H1 (cell line): ENCODE data around the gene LHFPL2. TPM values are rescaled to one million over a fixed set of nuclear protein-coding genes. Genes with fewer than 3 reads are reported as not detected.

Experiments used
- CTCF ChIA-PET: fragments of 300-600 bp; sonication (Branson Sonifier 250); formaldehyde crosslinking; loops from one replicate; lab custom pipeline; 2021; ENCODE audit not compliant: partially characterized antibody; lab: Charles Lee
- POLR2A ChIA-PET: fragments of 300-600 bp; sonication (Branson Sonifier 250); formaldehyde crosslinking; loops from one replicate; lab custom pipeline; 2021; ENCODE audit warnings: inconsistent platforms; ENCODE audit not compliant: partially characterized antibody; lab: Charles Lee
- DNase-seq, 2 experiments: peaks; one replicate each; pipeline versions ENCODE4 v3.0.0 to v3.0.0-alpha.2; 2010 to 2022; ENCODE audit warnings: low spot score in 2 of 2, low read depth in 1 of 2, mixed read lengths in 1 of 2
- FAIRE-seq: peaks from 2 replicates; lab custom pipeline; 2011; peaks lifted over from hg19 to GRCh38; lab: Jason Lieb, UNC
- H2AFZ ChIP-seq: 2 replicates; pipeline ENCODE4 v1.8.1; 2012; ENCODE audit warnings: low read length, inconsistent platforms
- H2AK5ac ChIP-seq: 2 replicates; pipeline ENCODE4 v1.6.1; 2013; ENCODE audit warnings: low read depth, low read length
- H2BK120ac ChIP-seq: replicated peaks from 2 replicates; pipeline ENCODE3; 2013; ENCODE audit warnings: low read depth, low read length, inconsistent platforms
- H2BK12ac ChIP-seq: 2 replicates; pipeline ENCODE4 v1.6.1; 2013; ENCODE audit warnings: low read depth, low read length
- H2BK15ac ChIP-seq: 2 replicates; pipeline ENCODE4 v1.6.1; 2013; ENCODE audit warnings: low read length
- H2BK20ac ChIP-seq: 2 replicates; pipeline ENCODE4 v1.6.1; 2013; ENCODE audit warnings: low read length
- H2BK5ac ChIP-seq: 2 replicates; pipeline ENCODE4 v1.6.1; 2013; ENCODE audit warnings: low read depth, low read length
- H3K14ac ChIP-seq: 2 replicates; pipeline ENCODE4 v1.6.1; 2013; ENCODE audit warnings: inconsistent platforms; ENCODE audit not compliant: insufficient read length
- H3K18ac ChIP-seq: 2 replicates; pipeline ENCODE4 v1.6.1; 2013; ENCODE audit warnings: low read length; ENCODE audit errors: extremely low read depth
- H3K23ac ChIP-seq: 2 replicates; pipeline ENCODE4 v1.6.1; 2013; ENCODE audit warnings: inconsistent platforms; ENCODE audit not compliant: insufficient read length
- H3K23me2 ChIP-seq: 2 replicates; pipeline ENCODE4 v1.6.1; 2013; ENCODE audit warnings: low read depth, low read length
- H3K27ac ChIP-seq: 2 replicates; pipeline ENCODE4 v1.6.1; 2011; ENCODE audit warnings: low read depth, low read length, inconsistent platforms
- H3K27me3 ChIP-seq, 4 experiments: replicated peaks in 1 of 4; 1 replicate in 1 of 4; 2 replicates in 3 of 4; pipeline versions ENCODE4 v1.6.1 to v1.8.1; 2011 to 2013; ENCODE audit warnings: low read length in 3 of 4, mild to moderate bottlenecking in 3 of 4, inconsistent platforms in 2 of 4, mixed read lengths in 2 of 4, moderate library complexity in 1 of 4; ENCODE audit not compliant: control insufficient read depth in 3 of 4, insufficient read depth in 3 of 4; ENCODE audit errors: extremely low read depth in 1 of 4
- H3K36me3 ChIP-seq, 4 experiments: 2 replicates each; pipeline versions ENCODE4 v1.6.1 to v1.8.1; 2011 to 2013; ENCODE audit warnings: mild to moderate bottlenecking in 4 of 4, low read length in 3 of 4, moderate library complexity in 2 of 4, control low read depth in 1 of 4, inconsistent platforms in 1 of 4; ENCODE audit not compliant: insufficient read depth in 4 of 4, control insufficient read depth in 2 of 4
- H3K4ac ChIP-seq: replicated peaks from 2 replicates; pipeline ENCODE3; 2013; ENCODE audit warnings: low read length, low read depth, mixed read lengths, inconsistent platforms; ENCODE audit not compliant: insufficient read length
- H3K4me1 ChIP-seq, 4 experiments: replicated peaks in 1 of 4; 1 replicate in 1 of 4; 2 replicates in 3 of 4; pipeline versions ENCODE4 v1.6.1 to v1.8.1; 2011 to 2013; ENCODE audit warnings: low read length in 3 of 4, inconsistent platforms in 2 of 4, mixed read lengths in 1 of 4; ENCODE audit not compliant: insufficient read depth in 4 of 4, control insufficient read depth in 3 of 4
- H3K4me2 ChIP-seq, 2 experiments: 2 replicates each; pipeline versions ENCODE4 v1.6.1 to v1.8.1; 2011 to 2013; ENCODE audit warnings: low read depth in 2 of 2, low read length in 2 of 2, control low read depth in 1 of 2, inconsistent platforms in 1 of 2, mild to moderate bottlenecking in 1 of 2; ENCODE audit not compliant: insufficient read depth in 1 of 2
- H3K4me3 ChIP-seq, 4 experiments: fragments of 200-600, 300-600 bp in 1 of 4; sonication (generic), shearing (Covaris generic), sonication (Bioruptor Twin) in 1 of 4; 2 replicates each; pipeline versions ENCODE4 v1.5.1 to v1.8.1; 2011 to 2016; ENCODE audit warnings: low read length in 4 of 4, low read depth in 3 of 4, control low read depth in 2 of 4, inconsistent platforms in 2 of 4, mild to moderate bottlenecking in 2 of 4, mixed read lengths in 1 of 4, moderate library complexity in 1 of 4; ENCODE audit not compliant: insufficient read depth in 2 of 4; ENCODE audit errors: extremely low read depth in 1 of 4
- H3K56ac ChIP-seq: replicated peaks from 2 replicates; pipeline ENCODE3; 2013; ENCODE audit warnings: low read depth, mild to moderate bottlenecking, mixed read lengths, low read length, inconsistent platforms; ENCODE audit not compliant: insufficient read length
- H3K79me1 ChIP-seq: 2 replicates; pipeline ENCODE4 v1.6.1; 2013; ENCODE audit warnings: low read depth, low read length, control low read depth
- H3K79me2 ChIP-seq, 2 experiments: 2 replicates each; pipeline versions ENCODE4 v1.6.1 to v1.8.1; 2012 to 2013; ENCODE audit warnings: low read length in 2 of 2, mild to moderate bottlenecking in 2 of 2, inconsistent platforms in 1 of 2; ENCODE audit not compliant: insufficient read depth in 2 of 2, control insufficient read depth in 1 of 2
- H3K9ac ChIP-seq, 4 experiments: replicated peaks in 1 of 4; 1 replicate in 1 of 4; 2 replicates in 3 of 4; pipeline versions ENCODE4 v1.6.1 to v1.8.1; 2011 to 2013; ENCODE audit warnings: low read depth in 3 of 4, low read length in 3 of 4, control low read depth in 2 of 4, mild to moderate bottlenecking in 2 of 4, moderate library complexity in 2 of 4, inconsistent platforms in 1 of 4; ENCODE audit errors: extremely low read depth in 1 of 4
- H3K9me3 ChIP-seq, 2 experiments: 2 replicates each; pipeline versions ENCODE4 v1.6.1 to v1.8.1; 2012 to 2013; ENCODE audit warnings: mild to moderate bottlenecking in 2 of 2, moderate library complexity in 2 of 2, control low read depth in 1 of 2, inconsistent platforms in 1 of 2, low read depth in 1 of 2, low read length in 1 of 2, mixed read lengths in 1 of 2; ENCODE audit not compliant: insufficient read depth in 2 of 2
- H4K20me1 ChIP-seq, 2 experiments: replicated peaks in 1 of 2; 2 replicates each; pipeline versions ENCODE3 to v1.8.1; 2011 to 2013; ENCODE audit warnings: inconsistent platforms in 2 of 2, low read length in 2 of 2, mild to moderate bottlenecking in 1 of 2; ENCODE audit not compliant: insufficient read depth in 2 of 2, control insufficient read depth in 1 of 2
- H4K5ac ChIP-seq: 2 replicates; pipeline ENCODE4 v1.6.1; 2013; ENCODE audit warnings: low read length, low read depth, mixed read lengths, inconsistent platforms; ENCODE audit not compliant: insufficient read length
- H4K8ac ChIP-seq: 2 replicates; pipeline ENCODE4 v1.8.0; 2013; ENCODE audit warnings: mild to moderate bottlenecking, moderate library complexity, low read length, inconsistent platforms; ENCODE audit not compliant: insufficient read depth; ENCODE audit errors: extremely low read depth
- H4K91ac ChIP-seq: replicated peaks from 2 replicates; pipeline ENCODE3; 2013; ENCODE audit warnings: low read length, mixed read lengths, inconsistent platforms; ENCODE audit not compliant: insufficient read length
- CREB1 ChIP-seq: IDR thresholded peaks from 2 replicates; pipeline ENCODE4 v1.6.1; 2012; ENCODE audit warnings: inconsistent platforms
- JUND ChIP-seq: IDR thresholded peaks from 2 replicates; pipeline ENCODE4 v1.6.1; 2011; ENCODE audit warnings: mild to moderate bottlenecking, improper control_type of control experiment, low read length
- KDM4A ChIP-seq: IDR thresholded peaks from one replicate; pipeline ENCODE4 v1.7.1; 2012; ENCODE audit warnings: low read depth, mild to moderate bottlenecking, moderate library complexity, low read length, inconsistent platforms; ENCODE audit not compliant: severe bottlenecking
- SAP30 ChIP-seq: fragments of 300-600 bp; sonication (generic); IDR thresholded peaks from 2 replicates; pipeline ENCODE4 v1.7.1; 2012; ENCODE audit warnings: low read length, moderate library complexity, mild to moderate bottlenecking, inconsistent platforms; ENCODE audit not compliant: insufficient read depth, insufficient replicate concordance
- SP4 ChIP-seq: IDR thresholded peaks from 2 replicates; pipeline ENCODE4 v1.6.1; 2012; ENCODE audit warnings: low read length, inconsistent platforms
- WGBS, 2 experiments: shearing (Covaris generic) in 1 of 2; methylation state at CpG; one replicate each; pipeline versions ENCODE4 v1.1.6 to v1.1.7; 2013 to 2015; ENCODE audit warnings: low lambda C conversion rate in 2 of 2, mixed read lengths in 2 of 2, inconsistent platforms in 1 of 2, low coverage in 1 of 2, missing lambda C conversion rate in 1 of 2; ENCODE audit not compliant: insufficient replicate concordance in 2 of 2, insufficient coverage in 1 of 2, insufficient read length in 1 of 2; ENCODE audit errors: extremely low coverage in 1 of 2, missing lambda C conversion rate in 1 of 2; 5-methylcytosine and 5-hydroxymethylcytosine counted together
- polyA plus RNA-seq, 7 experiments: library from polyadenylated mRNA; depleted of rRNA in 3 of 7; stranded (reverse) in 5 of 7; unstranded in 2 of 7; fragments of >200 nt in 5 of 7; fragments of 200-250 nt in 2 of 7; gene quantifications; 1 replicate in 5 of 7; 2 replicates in 1 of 7; 4 replicates in 1 of 7; pipeline versions ENCODE4 v1.2.1 to v1.2.3, GENCODE V29; 2011 to 2013; ENCODE audit warnings: missing spikeins in 2 of 7, mixed read lengths in 2 of 7
- total RNA-seq: library from RNA; stranded (reverse); fragmentation: NEBNext Ultra II Directional; extraction: Animal tissue kit (Norgen Biotek cat#: 25700); gene quantifications from 2 replicates; pipeline ENCODE4 v1.2.1, GENCODE V29; 2021

The LHFPL2 gene
- total and polyA plus RNA-seq, 2 of the 8 experiments (the other 6 are each of a cell fraction or from before 2014, with no cell fraction given) = 9.6 to 43.0 TPM

DNA sequence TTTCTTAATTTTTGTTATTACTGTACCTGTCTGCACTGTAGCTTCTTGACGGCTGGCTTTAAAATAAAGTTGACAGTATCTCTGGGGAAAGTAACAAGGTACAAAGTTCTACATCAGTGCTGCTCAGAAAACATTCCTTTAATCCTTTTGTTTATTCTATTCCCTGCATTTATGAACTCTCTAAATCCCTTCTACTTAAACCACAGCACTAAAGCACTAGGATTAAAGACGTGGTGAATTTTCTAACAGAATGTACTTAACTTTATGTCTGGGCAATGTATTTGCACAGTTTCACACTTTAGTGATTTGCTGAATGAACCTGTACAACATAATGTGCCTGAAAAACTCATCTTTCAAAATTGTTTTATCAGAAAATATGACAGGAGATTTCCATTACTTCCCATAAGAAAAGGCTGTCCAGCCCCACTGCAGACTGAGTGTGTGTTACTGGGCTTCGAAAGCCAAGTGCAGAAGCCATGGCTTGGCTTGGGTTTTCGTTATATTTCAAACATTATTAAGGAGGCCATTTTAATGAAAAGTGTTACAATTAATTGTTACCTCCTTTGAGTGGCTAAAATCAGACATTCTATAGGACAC is 43.8 kb downstream of the LHFPL2 start:
- no peak overlapping the region for H2BK20ac ChIP-seq
- no peaks in the 10 kb centered on the region; a peak in 3 of 8 replicates for H3K36me3 ChIP-seq
- no peak overlapping the region for H2BK5ac ChIP-seq
- no peak overlapping the region for H4K5ac ChIP-seq
- H3K9ac ChIP-seq = no peak overlapping the region
- H3K79me1 ChIP-seq = no peaks in the 10 kb centered on the region
- no peak for DNase-seq
- H4K20me1 ChIP-seq = no peaks in the 10 kb centered on the region
- no peaks in the 10 kb centered on the region for H3K27me3 ChIP-seq
- H2BK120ac ChIP-seq = no peak overlapping the region
- ChIA-PET CTCF (interaction anchor here (1.0 kb wide), 1 partner anchor 22 kb away, joined by 3 read pairs; no protein-coding TSS in a partner anchor), POLR2A (no interaction called here)
- H4K8ac ChIP-seq = no peak overlapping the region
- H3K14ac ChIP-seq = no peak overlapping the region
- H3K18ac ChIP-seq = no peak overlapping the region
- H3K4me1 ChIP-seq = peaks cover 0 to 2% (median 0%) of the 10 kb centered on the region in 4 experiments; a peak in 1 of 7 replicates
- no peak overlapping the region for H2BK12ac ChIP-seq
- H3K4ac ChIP-seq = no peak overlapping the region
- no peak overlapping the region for H4K91ac ChIP-seq
- no peaks in the 10 kb centered on the region for H3K23me2 ChIP-seq
- H3K27ac ChIP-seq = no peak overlapping the region
- no peak overlapping the region for H2AK5ac ChIP-seq
- no peak overlapping the region for H2BK15ac ChIP-seq
- H3K56ac ChIP-seq = no peak overlapping the region
- H3K23ac ChIP-seq = no peak overlapping the region
- no peak overlapping the region for H2AFZ ChIP-seq
- peaks cover 0 to 52% of the 10 kb centered on the region in 2 experiments; a peak in 2 of 4 replicates for H3K79me2 ChIP-seq
- H3K4me3 ChIP-seq = no peak overlapping the region
- no peak overlapping the region for H3K4me2 ChIP-seq
- WGBS, 2 experiments = 91% methylated on average over 4 of the region's 4 CpGs; no CpG with 5 or more reads in 1 of the 2 experiments
- no peaks in the 10 kb centered on the region for H3K9me3 ChIP-seq
- no peak for TF ChIP-seq SP4
- no peak for TF ChIP-seq JUND
- no peak for TF ChIP-seq CREB1
- no peak for TF ChIP-seq SAP30
- TF ChIP-seq KDM4A = no peak
- no peak for FAIRE-seq
